Spleen (tissue), 11 donors: ENCODE results near the gene ACSS1. TPM values are rescaled to one million over a fixed set of nuclear protein-coding genes. Genes with fewer than 3 reads are reported as not detected.
A peak's percentile ranks its signal among the peaks of the same experiment; 100 is the strongest.

Source experiments
- DNase-seq: peaks from one replicate; pipeline ENCODE4 v3.0.0-alpha.2; 2020
- H3K27ac ChIP-seq, 8 donors: fragments of 200-600 bp; sonication (generic) in 7 of 8; 1 replicate in 4 of 8; 2 replicates in 4 of 8; pipeline versions ENCODE4 v1.5.0 to v1.8.0; 2016 to 2021; ENCODE audit warnings: inconsistent platforms in 4 of 8, mild to moderate bottlenecking in 4 of 8, moderate library complexity in 1 of 8
- H3K27me3 ChIP-seq, 7 donors: fragments of 200-600 bp; sonication (generic) in 6 of 7; replicated peaks in 1 of 7; 1 replicate in 4 of 7; 2 replicates in 3 of 7; pipeline versions ENCODE4 v1.5.0 to v1.8.0; 2016 to 2021; ENCODE audit warnings: inconsistent platforms in 3 of 7, mild to moderate bottlenecking in 1 of 7
- H3K36me3 ChIP-seq, 6 donors: fragments of 200-600 bp; sonication (generic) in 5 of 6; 1 replicate in 4 of 6; 2 replicates in 2 of 6; pipeline versions ENCODE4 v1.5.0 to v1.8.0; 2016 to 2021; ENCODE audit warnings: inconsistent platforms in 2 of 6
- H3K4me1 ChIP-seq, 6 donors: fragments of 200-600 bp; sonication (generic) in 5 of 6; 1 replicate in 3 of 6; 2 replicates in 3 of 6; pipeline versions ENCODE4 v1.5.0 to v1.8.0; 2016 to 2021; ENCODE audit warnings: inconsistent platforms in 3 of 6
- H3K4me3 ChIP-seq, 8 donors: fragments of 200-600 bp; sonication (generic) in 7 of 8; 1 replicate in 4 of 8; 2 replicates in 4 of 8; pipeline versions ENCODE4 v1.5.0 to v1.8.0; 2016 to 2021; ENCODE audit warnings: inconsistent platforms in 4 of 8, mild to moderate bottlenecking in 4 of 8, moderate library complexity in 2 of 8
- H3K9me3 ChIP-seq, 8 donors: fragments of 200-600 bp; sonication (generic) in 7 of 8; 1 replicate in 4 of 8; 2 replicates in 4 of 8; pipeline versions ENCODE4 v1.5.0 to v1.8.0; 2016 to 2021; ENCODE audit warnings: inconsistent platforms in 4 of 8
- CTCF ChIP-seq, 11 experiments: fragments of 200-600 bp in 7 of 11; fragments of 450-650 bp in 4 of 11; sonication (generic) in 4 of 11; IDR thresholded peaks in 8 of 11; conservative IDR thresholded peaks in 3 of 11; 1 replicate in 7 of 11; 2 replicates in 4 of 11; pipeline versions ENCODE4 v1.4.0 to v1.8.0; 2016 to 2021; ENCODE audit warnings: antibody characterized with exemption in 11 of 11, inconsistent platforms in 4 of 11, mild to moderate bottlenecking in 1 of 11
- POLR2A ChIP-seq, 3 donors: fragments of 450-650 bp; IDR thresholded peaks; one replicate each; pipeline ENCODE4 v1.5.1; 2017; ENCODE audit warnings: antibody characterized with exemption in 3 of 3, mild to moderate bottlenecking in 1 of 3
- POLR2AphosphoS5 ChIP-seq, 3 donors: sonication (generic); formaldehyde crosslinking; IDR thresholded peaks; one replicate each; pipeline ENCODE4 v1.5.1; 2017; ENCODE audit warnings: antibody characterized with exemption in 3 of 3
- WGBS, 5 donors: extraction: QIAGEN DNeasy Blood & Tissue Kit in 3 of 5; methylation state at CpG; one replicate each; pipeline versions ENCODE4 v1.1.5 to v1.1.7; 2013 to 2018; 5-methylcytosine and 5-hydroxymethylcytosine counted together
- intact Hi-C: fragments of 100-400 bp; cut with DNase I; formaldehyde crosslinking; loops from one replicate; pipeline ENCODE4 v1.15.0; 2023; ENCODE audit warnings: low total_unique reads
- polyA plus RNA-seq, 3 donors: library from polyadenylated mRNA; stranded (reverse); fragments of 200-250 nt; gene quantifications; one replicate each; pipeline ENCODE4 v1.2.1, GENCODE V29; 2013
- total RNA-seq, 7 donors: library from RNA; depleted of rRNA in 3 of 7; stranded (reverse); fragments of >200 nt in 3 of 7; fragmentation: NEBNext Ultra II Directional in 4 of 7; extraction: Animal tissue kit (Norgen Biotek cat#: 25700) in 4 of 7; gene quantifications; one replicate each; pipeline versions ENCODE4 v1.1.0 to v1.2.1, GENCODE V29; 2016 to 2021
- donor health status: healthy with polysubstance abuse.
- donor health status: DM: no; HTN: no; CAD: no; lungs with moderate emphysema.
- donor health status: DM: no; HTN: no; CAD: no.
- donor health status: Bipolar disorder and iron deficiency.
- donor health status: healthy.
- donor health status: DM: no; HTN: no; CAD: no.
- donor health status: DM: yes; HTN: yes; CAD: no.

Gene ACSS1
- total and polyA plus RNA-seq, 10 donors, result 20.3 to 50.8 (median 36.4) TPM

- DNase-seq, result peak; percentile 61
- H3K4me1 ChIP-seq, result peaks cover 22 to 93% (median 65%) of the 10 kb centered on the region in 6 donors
- intact Hi-C loops, result no loop called here
These were observed 9.4 kb downstream of the ACSS1 start for GRCh38 chr20:25048519-25048952.

GRCh38 chr20:25047766-25048165 is 10.2 kb downstream of the ACSS1 start:
- Histone ChIP-seq H3K4me1 (peaks cover 23 to 93% (median 65%) of the 10 kb centered on the region in 6 donors), H3K27ac (no peak overlapping the region), H3K36me3 (peaks cover 0 to 54% (median 21%) of the 10 kb centered on the region in 6 donors), H3K4me3 (no peak overlapping the region), H3K27me3 (no peaks in the 10 kb centered on the region), H3K9me3 (no peaks in the 10 kb centered on the region)
- TF ChIP-seq POLR2A (IDR thresholded peaks at IDR 0.05) (no peak), CTCF (IDR thresholded peaks at IDR 0.05 in 8 of 11, conservative IDR thresholded peaks at IDR 0.05 in 3 of 11) (no peak), POLR2AphosphoS5 (IDR thresholded peaks at IDR 0.05) (no peak)
- WGBS, 5 donors, result 89 to 95% (median 91%) methylated on average over 13 of the region's 13 CpGs
- peak; percentile 72 for DNase-seq
- intact Hi-C loops, result no loop called here

More at GRCh38 chr20:25048519-25048952, 9.4 kb downstream of the ACSS1 start:
- Histone ChIP-seq H3K27me3 (no peaks in the 10 kb centered on the region), H3K4me3 (no peak overlapping the region), H3K36me3 (peaks cover 0 to 54% (median 21%) of the 10 kb centered on the region in 6 donors), H3K9me3 (no peaks in the 10 kb centered on the region), H3K27ac (peak overlapping the region in 3 of 8 donors; percentile 1 to 40 (median 18))
- peak in 2 of 3 donors; percentile 26 to 30 for TF ChIP-seq POLR2AphosphoS5 (IDR thresholded peaks at IDR 0.05)
- TF ChIP-seq POLR2A (IDR thresholded peaks at IDR 0.05), result no peak
- WGBS, 5 donors, result 53 to 78% (median 62%) methylated on average over 8 of the region's 8 CpGs

- DNase-seq, result peak; percentile 71
- intact Hi-C loops, result no loop called here
- Histone ChIP-seq H3K27ac (no peak overlapping the region), H3K4me3 (no peak overlapping the region), H3K9me3 (no peaks in the 10 kb centered on the region), H3K4me1 (peaks cover 24 to 93% (median 65%) of the 10 kb centered on the region in 6 donors), H3K27me3 (no peaks in the 10 kb centered on the region), H3K36me3 (peaks cover 0 to 54% (median 21%) of the 10 kb centered on the region in 6 donors)
- TF ChIP-seq POLR2A (IDR thresholded peaks at IDR 0.05) (no peak), POLR2AphosphoS5 (IDR thresholded peaks at IDR 0.05) (no peak), CTCF (IDR thresholded peaks at IDR 0.05 in 8 of 11, conservative IDR thresholded peaks at IDR 0.05 in 3 of 11) (no peak)
- WGBS, 5 donors, result 72 to 88% (median 82%) methylated on average over 21 of the region's 21 CpGs
These were observed 10.9 kb downstream of the ACSS1 start for GRCh38 chr20:25046736-25047666.

- 82 to 96% (median 88%) methylated on average over 8 to 14 of the region's 14 CpGs for WGBS, 5 donors
- H3K4me3 ChIP-seq, result no peak overlapping the region
- peak overlapping the region in 3 of 8 donors; percentile 78 to 94 (median 84) for H3K27ac ChIP-seq
- H3K4me1 ChIP-seq, result peaks cover 21 to 93% (median 65%) of the 10 kb centered on the region in 6 donors
- no peaks in the 10 kb centered on the region for H3K9me3 ChIP-seq
- peak; percentile 76 for DNase-seq
- TF ChIP-seq POLR2AphosphoS5 (IDR thresholded peaks at IDR 0.05), result no peak
- no peak for TF ChIP-seq CTCF (IDR thresholded peaks at IDR 0.05 in 8 of 11, conservative IDR thresholded peaks at IDR 0.05 in 3 of 11)
- no peak for TF ChIP-seq POLR2A (IDR thresholded peaks at IDR 0.05)
- peaks cover 0 to 54% (median 21%) of the 10 kb centered on the region in 6 donors for H3K36me3 ChIP-seq
- intact Hi-C loops, result no loop called here
- no peaks in the 10 kb centered on the region for H3K27me3 ChIP-seq
These were observed 11.7 kb downstream of the ACSS1 start for GRCh38 chr20:25046181-25046641.
